ENCODE results near the gene HSPB9. TPM values are rescaled to one million over a fixed set of nuclear protein-coding genes. Genes with fewer than 3 reads are reported as not detected.

Gene HSPB9
- total and polyA plus RNA-seq, 9 of the 15 experiments (the other 6 are each of a cell fraction or from before 2014, with no cell fraction given), result 0.04 to 0.16 (median 0.08) TPM; not detected in 3

- peaks cover 0 to 5% of the 10 kb centered on the region in 2 experiments; a peak in 1 of 5 replicates for H3K27me3 ChIP-seq (ENCODE audit: control insufficient read depth in 2 of 2, insufficient read depth in 2 of 2, low read length in 2 of 2)
- DNase-seq (ENCODE audit: extremely low read depth in 1 of 4, low spot score in 3 of 4), result no peak
- no peaks in the 10 kb centered on the region; the same call in 1 of the 2 replicates for H4K20me1 ChIP-seq (replicated peaks; ENCODE audit: control insufficient read depth, insufficient read depth, low read length)
- H3K9me1 ChIP-seq (ENCODE audit: control insufficient read depth, insufficient read depth, low read length), result no peaks in the 10 kb centered on the region
- H2AFZ ChIP-seq (ENCODE audit: low read depth, low read length), result no peak overlapping the region
- ChIA-PET CTCF (ENCODE audit: low intra/inter-chr PET ratio) (no interaction called here), POLR2A (interaction anchor here (0.6 kb wide), 1 partner anchor 17 kb away, joined by 3 read pairs; no protein-coding TSS in a partner anchor)
- no TSS peak for BruUV-seq (replicated peaks)
- H3K36me3 ChIP-seq (ENCODE audit: control insufficient read depth, insufficient read depth, low read length), result no peaks in the 10 kb centered on the region
- in situ Hi-C loops (cut with MboI), result no loop called here
- H3K27ac ChIP-seq (ENCODE audit: extremely low read depth, low read depth, low read length), result no peak overlapping the region
- intact Hi-C loops (cut with micrococcal nuclease), result no loop called here
- H3K4me1 ChIP-seq (replicated peaks in 1 of 2; ENCODE audit: control insufficient read depth in 2 of 2, insufficient read depth in 2 of 2, low read length in 2 of 2), result peaks cover 14% of the 10 kb centered on the region in 2 experiments
- H3K9me3 ChIP-seq (replicated peaks; ENCODE audit: control insufficient read depth, insufficient read depth, low read depth, low read length), result no peaks in the 10 kb centered on the region
- H3K9ac ChIP-seq (ENCODE audit: insufficient read depth in 1 of 2, low read depth in 2 of 2, low read length in 2 of 2), result peak overlapping the region in 1 of 2 experiments; percentile 27; a peak in 1 of 4 replicates
- ATAC-seq, result no peak
- no peak overlapping the region for H3K4me2 ChIP-seq (ENCODE audit: insufficient read depth, low read length)
- no peak for FAIRE-seq
- no peaks in the 10 kb centered on the region for H3K79me2 ChIP-seq (ENCODE audit: control insufficient read depth, insufficient read depth, low read length)
- 7% methylated on average over 9 of the region's 9 CpGs for WGBS (ENCODE audit: insufficient coverage, low coverage, missing lambda C conversion rate)
- TF ChIP-seq PKNOX1 (IDR thresholded peaks at IDR 0.05) (0 out of 2 replicates have a peak, but pooled peaks have one; percentile 12), ZNF76 (CRISPR knock-in tag; IDR thresholded peaks at IDR 0.05; ENCODE audit: borderline replicate concordance) (no peak)
- no peak overlapping the region for H3K4me3 ChIP-seq
Measured at GRCh38 chr17:42081516-42082129, 41.0 kb upstream of the HSPB9 start.
